ENCODE measurements around the gene SERP2.

SERP2 gene

GRCh38 chr13:44362394-44363040, 11.1 kb upstream of the SERP2 start:
- no peak for DNase-seq

DNA sequence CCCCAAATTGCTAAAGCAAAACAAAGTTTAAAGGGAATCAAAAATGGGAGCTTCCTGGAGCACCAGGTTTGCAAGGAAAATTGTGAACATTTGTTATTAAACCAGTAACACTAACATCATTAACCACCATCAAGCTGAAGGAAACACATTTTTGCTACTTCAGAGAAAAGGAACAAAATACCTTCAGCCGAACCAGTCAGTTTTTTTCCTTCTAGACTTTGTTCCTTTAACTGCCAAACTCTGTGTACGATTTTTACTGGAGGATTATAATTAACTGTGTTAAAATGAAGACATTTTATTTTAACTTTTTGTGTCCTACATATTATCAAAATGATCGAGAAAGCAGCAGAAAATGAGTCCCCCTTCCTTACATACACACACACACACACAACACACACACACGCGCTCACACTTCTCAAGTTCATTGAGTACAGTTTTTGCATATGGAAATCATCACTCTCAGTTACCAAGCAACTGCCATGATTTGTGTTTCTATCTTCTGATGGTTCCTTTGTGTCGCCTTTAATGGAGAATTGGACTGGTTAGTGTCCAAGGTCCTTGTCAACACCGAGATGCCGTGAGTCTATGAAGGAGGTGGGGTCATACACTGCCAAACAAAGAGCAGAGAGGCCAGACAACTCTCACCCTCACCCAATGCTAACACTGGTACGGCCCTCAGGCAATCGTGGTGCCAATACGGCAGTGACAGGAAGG, 9.8 kb upstream of the SERP2 start:
- DNase-seq, result no peak

DNA sequence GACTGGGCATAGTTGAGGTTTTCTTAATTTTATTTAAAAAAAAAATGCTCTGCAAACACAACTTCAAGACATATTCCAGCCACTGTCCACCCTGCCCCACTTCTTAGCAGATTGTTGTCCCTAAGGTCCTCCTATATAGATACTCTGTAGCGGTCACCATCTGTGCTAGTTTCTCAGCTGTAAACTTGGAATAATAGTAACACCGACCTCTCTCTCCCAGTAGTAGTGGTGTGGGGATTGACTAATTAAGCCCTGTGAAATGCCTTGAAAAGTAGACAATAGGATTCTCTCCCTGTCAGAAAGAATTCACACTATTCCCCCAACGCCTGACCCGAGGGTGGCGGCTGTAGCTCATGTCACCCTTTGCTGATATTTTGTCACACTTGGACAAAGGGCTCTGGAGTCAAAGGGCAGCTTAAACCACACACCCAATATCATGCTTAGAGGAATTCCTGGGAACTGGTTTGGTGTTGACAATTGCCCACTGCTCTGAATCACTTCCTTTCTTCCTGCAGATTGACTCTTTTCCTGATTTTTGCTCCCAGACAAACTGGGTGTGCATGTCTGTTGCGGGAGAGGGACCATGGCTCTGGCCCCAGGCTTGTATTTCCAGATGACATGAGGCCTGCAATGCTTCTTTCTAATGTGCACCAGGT, 9.2 kb upstream of the SERP2 start:
- DNase-seq, result no peak

- no peak for DNase-seq
Observed at GRCh38 chr13:44365008-44365407, 8.6 kb upstream of the SERP2 start.

DNA sequence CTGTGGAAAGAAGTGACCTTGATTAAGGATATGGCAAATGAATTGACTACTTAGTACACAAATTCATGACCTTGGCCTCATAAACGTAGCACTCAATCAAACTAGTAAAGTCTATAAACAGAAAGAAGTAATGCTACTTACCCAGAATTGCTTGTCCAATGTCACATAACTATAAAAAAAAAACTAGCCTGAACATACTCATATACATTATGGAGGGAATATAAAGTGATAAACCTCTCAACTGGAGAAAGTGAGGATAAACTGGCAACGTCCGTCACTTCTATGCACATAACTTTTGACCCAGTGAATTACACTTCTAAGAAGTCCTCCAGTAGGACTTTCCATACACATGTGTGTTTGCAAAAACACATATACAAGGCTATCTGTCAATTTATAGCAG, 7.7 kb upstream of the SERP2 start:
- DNase-seq, result no peak

- no peak for DNase-seq
Observed at GRCh38 chr13:44368062-44368591, 5.5 kb upstream of the SERP2 start.

DNA sequence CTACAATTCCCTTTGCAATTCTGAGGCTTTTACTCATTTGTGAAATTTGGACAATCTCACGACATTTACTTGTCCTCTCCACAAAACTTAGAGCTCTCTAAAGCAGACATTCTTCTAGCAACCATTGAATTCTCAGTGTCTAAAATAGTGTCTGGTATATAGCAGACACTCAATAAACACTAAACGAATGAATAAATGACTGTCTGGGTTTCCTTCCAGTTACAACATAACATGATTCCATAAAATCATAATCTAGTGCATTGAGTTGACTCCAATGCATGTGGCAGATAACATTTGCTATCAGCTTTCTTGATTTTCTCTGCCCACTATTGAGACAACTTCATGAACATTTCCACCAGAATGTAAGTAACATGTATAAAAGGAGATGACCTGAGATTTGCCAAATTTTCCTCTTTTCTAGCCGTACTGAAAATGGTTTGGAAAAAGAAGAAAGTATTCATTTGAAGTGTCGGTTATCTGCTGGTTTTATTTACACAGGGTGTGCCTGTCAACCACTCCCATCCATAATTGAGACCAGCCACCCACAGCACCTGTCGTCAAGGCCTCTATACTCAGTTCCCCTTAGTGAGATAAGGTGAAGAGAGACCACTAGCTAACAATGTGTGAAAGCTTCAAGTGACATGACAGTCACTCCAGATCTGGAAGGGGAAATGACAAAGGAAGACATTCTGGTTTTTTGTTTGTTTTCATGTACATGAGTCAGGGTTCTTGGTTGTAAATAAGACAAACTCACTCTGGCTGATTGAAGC, 4.8 kb upstream of the SERP2 start:
- no peak for DNase-seq

GRCh38 chr13:44371421-44371820, 2.2 kb upstream of the SERP2 start:
- DNase-seq, result no peak

DNA sequence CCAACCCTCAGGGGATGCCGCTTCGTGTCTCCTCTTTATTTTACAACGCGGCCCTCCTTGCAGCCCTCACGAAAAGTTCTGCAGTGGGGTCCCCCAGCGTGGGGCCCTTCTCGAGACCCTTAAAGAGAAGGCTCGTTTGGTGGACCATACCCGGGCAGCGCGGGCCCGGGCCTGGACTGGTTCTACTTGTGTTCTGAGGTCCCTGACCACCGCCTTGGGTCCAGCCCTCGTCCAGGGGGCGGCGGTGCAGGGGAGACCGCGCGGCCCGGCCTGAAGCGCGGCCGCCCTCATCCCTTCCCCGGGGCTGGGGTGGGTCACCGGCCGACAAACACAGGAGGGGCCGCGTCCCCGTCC, 400 bp upstream of the SERP2 start:
- DNase-seq, result no peak

- DNase-seq, result no peak
Observed at GRCh38 chr13:44374348-44374712, 706 bp downstream of the SERP2 start.

DNA sequence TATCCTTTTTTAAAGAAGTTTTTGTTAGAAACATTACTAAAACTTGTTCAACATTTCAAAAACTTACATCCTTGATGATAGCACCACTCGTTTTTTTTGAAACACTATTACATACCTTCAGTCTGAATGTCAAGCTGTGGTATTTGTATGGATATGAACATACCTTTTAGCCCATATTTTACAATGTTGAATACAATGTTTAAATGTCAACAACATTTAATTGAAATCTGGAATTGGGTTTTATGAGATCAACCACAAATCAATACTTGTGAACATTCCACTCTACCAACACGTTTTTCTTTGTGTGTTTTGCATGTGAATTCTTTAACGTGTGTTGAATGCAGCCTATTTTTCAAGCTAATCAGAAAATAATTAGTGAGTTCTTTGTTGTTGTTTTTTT, 4.7 kb downstream of the SERP2 start:
- DNase-seq, result no peak

- no peak for DNase-seq
Observed at GRCh38 chr13:44379885-44380284, 6.3 kb downstream of the SERP2 start.

DNA sequence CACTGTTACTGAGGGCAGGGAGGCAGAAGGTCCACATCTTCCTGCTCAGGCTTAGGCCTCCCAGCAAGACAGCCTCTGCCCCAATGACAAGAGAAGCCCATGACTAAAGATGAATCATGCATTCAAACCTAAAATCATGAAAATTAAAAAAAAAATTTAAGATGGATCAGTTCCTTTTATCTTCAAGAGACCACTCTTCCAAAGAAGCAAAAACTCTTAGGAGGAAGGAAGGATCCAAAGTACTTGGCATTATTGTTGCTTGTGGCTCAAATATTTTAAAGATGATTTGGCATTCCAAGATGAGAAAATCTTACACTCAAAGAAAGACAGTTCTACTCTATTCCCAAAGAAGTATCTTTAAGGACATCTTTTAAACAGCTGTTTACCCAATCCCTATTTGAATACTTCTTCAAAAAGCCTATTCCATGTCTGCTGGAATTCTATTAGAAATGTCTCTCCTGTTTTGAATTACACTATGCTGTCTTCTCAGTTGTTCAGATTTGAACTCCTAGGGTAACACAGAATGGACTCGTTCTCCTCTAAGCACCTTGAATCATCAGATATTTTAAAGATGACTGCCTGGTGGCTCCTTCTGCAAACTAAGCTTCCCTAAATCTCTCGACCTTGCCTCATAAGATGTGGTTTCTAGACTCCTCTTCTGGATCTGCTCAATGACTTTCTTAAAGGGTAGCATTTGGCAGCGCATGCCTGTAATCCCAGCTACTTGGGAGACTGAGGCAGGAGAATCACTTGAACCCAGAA, 7.0 kb downstream of the SERP2 start:
- no peak for DNase-seq

DNA sequence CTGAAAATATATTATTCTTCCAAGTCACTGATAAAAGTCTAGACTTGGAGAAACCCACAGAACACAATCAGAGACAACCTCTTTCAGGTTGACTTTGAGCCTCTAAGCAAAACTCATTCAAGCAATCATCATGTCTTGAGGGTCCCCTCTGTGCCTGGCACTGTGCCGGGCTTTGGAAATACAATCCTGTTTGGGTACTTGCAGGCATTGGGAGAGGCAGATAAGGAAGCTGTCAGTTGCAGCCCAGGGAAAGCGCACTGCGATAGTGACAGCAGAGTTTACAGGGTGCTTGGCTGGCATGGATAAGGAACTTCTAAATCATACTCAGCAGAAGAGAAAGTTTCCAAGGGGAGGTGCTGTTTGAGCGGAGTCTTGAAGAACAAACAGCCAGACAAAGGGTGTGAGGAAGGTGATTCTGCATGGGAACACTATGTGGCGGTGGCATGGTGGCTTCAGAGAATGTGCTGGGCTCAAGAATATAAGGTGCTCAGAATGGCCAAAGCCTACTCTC, 9.1 kb downstream of the SERP2 start:
- no peak for DNase-seq

- DNase-seq, result no peak
Observed at GRCh38 chr13:44383945-44384344, 10.3 kb downstream of the SERP2 start.

DNA sequence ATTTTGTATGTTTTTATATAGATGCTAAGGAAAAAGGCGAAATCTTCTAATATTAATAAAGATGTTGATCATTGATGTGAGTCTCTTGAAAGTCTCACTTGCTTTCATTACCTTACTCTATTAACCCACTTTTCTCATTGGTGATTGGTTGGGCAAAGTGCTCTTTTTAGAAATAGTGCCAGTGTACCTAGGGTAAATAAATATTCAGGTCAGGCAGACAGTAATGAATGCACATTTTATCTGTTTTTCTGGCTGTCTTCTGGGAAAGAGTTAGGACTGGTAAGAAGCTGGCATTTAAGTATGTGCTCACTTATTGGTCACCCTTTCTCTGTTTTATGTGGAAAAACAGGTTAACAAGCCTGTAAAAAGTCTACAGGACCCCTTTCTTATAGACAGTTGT, 11.2 kb downstream of the SERP2 start:
- DNase-seq, result no peak

DNA sequence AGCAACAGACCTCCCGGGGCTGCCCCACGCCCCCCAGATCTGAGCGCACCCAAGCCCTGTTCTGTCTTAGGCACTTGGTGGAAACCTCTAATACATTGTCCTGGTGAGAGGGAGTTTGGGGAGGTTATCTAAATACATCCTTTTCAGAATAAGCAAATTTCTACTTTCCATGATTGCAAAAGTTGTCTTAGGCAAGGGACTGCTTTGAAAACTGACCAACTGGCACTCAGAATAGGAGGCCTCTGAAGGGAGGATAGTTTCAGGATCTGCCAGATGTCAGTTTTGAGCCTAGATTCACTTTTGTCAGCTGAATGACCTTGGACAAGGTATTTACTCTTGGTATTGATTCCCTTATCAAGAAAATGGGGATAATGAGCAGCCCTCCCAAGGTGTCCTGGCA, 11.8 kb downstream of the SERP2 start:
- no peak for DNase-seq

DNA sequence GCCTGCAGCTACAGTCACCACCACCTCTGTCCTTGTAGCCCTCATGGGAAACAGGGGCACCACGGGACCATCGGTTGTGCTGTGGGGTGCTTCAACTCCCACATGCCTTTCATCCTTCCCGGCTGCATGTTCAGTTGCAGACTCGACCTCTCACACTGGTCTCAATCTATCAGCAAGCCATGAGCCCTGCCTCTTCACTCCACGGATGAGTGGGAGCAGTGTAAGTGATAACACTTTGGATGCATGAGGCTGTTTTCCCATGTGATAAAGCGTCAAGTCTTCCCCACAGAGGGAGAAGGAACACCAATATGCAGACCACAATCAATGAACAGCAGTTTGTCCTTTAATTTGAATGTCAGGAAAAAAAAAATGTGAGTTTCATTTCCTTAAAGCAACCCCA, 12.2 kb downstream of the SERP2 start:
- DNase-seq, result no peak

DNA sequence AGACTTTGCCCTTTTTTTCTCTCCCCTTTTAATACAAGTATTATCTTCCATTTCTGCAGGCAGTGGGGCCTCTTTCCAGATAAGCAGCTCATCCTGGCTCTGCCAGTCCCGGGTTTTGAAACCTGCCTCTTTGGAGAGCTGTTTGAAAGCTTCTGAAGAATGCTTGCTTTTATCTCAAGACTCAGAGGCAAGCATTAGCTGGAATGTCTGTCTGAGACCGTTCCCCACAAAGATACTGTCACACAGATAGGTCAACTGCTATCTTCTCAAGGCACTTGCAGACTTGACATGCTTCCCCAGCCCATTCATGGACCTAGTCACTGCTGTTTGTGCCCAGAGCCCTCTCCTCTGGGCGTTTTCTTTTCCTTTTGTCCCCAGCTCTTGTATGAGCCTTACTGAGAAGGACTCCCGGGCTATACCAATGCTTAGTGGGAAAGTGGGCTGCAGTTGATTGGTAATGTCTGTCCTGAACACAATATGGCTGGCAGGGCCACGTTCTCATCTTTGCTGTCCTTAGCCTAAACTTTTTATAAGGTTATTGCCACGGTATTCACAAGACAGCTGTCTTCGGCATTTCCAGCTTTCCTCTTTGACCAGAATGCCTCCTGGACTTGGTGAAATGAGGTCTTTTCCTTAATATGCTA, 13.4 kb downstream of the SERP2 start:
- DNase-seq, result no peak

GRCh38 chr13:44388427-44389059, 14.9 kb downstream of the SERP2 start:
- DNase-seq, result no peak

- DNase-seq, result no peak
Observed at GRCh38 chr13:44389060-44389666, 15.5 kb downstream of the SERP2 start.

Measured in activated CD4-positive, alpha-beta T cell treated with anti-CD3 and anti-CD28 coated beads, Interleukin-2, amount 50 U/mL, for 16 hours (primary cell).